Osteocyte (in vitro differentiated cells): ENCODE data around the gene NPB. TPM values are rescaled to one million over a fixed set of nuclear protein-coding genes. Genes with fewer than 3 reads are reported as not detected.

ENCODE experiments used
- DNase-seq: peaks from one replicate; pipeline ENCODE4 v3.0.0; 2021; ENCODE audit warnings: mixed read lengths; ENCODE audit not compliant: unreplicated experiment; ENCODE audit errors: extremely low spot score
- H3K27ac Mint-ChIP-seq: one replicate; pipeline ENCODE4 v1.8.0; 2021; ENCODE audit warnings: mild to moderate bottlenecking, mixed read lengths; ENCODE audit not compliant: unreplicated experiment
- H3K27me3 Mint-ChIP-seq: one replicate; pipeline ENCODE4 v1.8.0; 2021; ENCODE audit warnings: mixed read lengths; ENCODE audit not compliant: unreplicated experiment
- H3K36me3 Mint-ChIP-seq: one replicate; pipeline ENCODE4 v1.8.0; 2021; ENCODE audit warnings: mixed read lengths; ENCODE audit not compliant: unreplicated experiment
- H3K4me1 Mint-ChIP-seq: one replicate; pipeline ENCODE4 v1.8.0; 2021; ENCODE audit warnings: mixed read lengths; ENCODE audit not compliant: unreplicated experiment
- H3K4me3 Mint-ChIP-seq: one replicate; pipeline ENCODE4 v1.8.0; 2021; ENCODE audit warnings: mild to moderate bottlenecking, moderate library complexity, mixed read lengths; ENCODE audit not compliant: unreplicated experiment
- H3K9me3 Mint-ChIP-seq: one replicate; pipeline ENCODE4 v1.8.0; 2021; ENCODE audit warnings: mixed read lengths; ENCODE audit not compliant: unreplicated experiment
- total RNA-seq: library from RNA; stranded (reverse); gene quantifications from 2 replicates; pipeline ENCODE4 v1.2.1, GENCODE V29; 2021
- TF ChIP-seq, protein P1 (sequence below): fragments of 200-600 bp; sonication (generic); IDR thresholded peaks from 2 replicates; pipeline ENCODE4 v1.5.0; 2021; ENCODE audit warnings: antibody characterized with exemption, mild to moderate bottlenecking, moderate library complexity

NPB gene
- total RNA-seq, 1 donor from 2014 or later: 0.56 TPM

DNA sequence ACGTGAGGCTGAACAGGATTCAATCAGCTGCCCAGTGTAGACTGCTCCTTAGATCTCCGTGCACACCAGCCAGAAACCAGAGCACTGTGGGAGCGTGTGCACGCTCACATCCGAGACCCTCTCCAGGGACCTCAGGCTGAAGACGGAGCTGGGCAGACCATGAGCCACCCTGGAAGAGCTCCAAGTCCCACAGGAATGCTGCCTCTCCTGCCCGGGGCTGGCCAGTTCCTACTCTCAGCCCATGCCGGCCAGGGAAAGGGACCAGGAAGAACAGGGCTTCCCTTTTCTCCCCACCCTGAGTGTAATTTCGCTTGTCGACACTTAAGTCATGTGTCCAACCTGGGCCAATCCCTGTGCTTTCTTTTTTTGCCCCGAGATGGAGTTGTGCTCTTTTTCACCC is 17.5 kb upstream of the NPB start:
- H3K9me3 Mint-ChIP-seq: no peaks in the 10 kb centered on the region
- no peak for DNase-seq
- TF ChIP-seq, protein P1, sequence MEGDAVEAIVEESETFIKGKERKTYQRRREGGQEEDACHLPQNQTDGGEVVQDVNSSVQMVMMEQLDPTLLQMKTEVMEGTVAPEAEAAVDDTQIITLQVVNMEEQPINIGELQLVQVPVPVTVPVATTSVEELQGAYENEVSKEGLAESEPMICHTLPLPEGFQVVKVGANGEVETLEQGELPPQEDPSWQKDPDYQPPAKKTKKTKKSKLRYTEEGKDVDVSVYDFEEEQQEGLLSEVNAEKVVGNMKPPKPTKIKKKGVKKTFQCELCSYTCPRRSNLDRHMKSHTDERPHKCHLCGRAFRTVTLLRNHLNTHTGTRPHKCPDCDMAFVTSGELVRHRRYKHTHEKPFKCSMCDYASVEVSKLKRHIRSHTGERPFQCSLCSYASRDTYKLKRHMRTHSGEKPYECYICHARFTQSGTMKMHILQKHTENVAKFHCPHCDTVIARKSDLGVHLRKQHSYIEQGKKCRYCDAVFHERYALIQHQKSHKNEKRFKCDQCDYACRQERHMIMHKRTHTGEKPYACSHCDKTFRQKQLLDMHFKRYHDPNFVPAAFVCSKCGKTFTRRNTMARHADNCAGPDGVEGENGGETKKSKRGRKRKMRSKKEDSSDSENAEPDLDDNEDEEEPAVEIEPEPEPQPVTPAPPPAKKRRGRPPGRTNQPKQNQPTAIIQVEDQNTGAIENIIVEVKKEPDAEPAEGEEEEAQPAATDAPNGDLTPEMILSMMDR: no peak
- peaks cover 29% of the 10 kb centered on the region for H3K36me3 Mint-ChIP-seq
- H3K27me3 Mint-ChIP-seq: no peaks in the 10 kb centered on the region
- H3K4me3 Mint-ChIP-seq: no peak overlapping the region
- H3K27ac Mint-ChIP-seq: peak overlapping the region; percentile 19
- peaks cover 9% of the 10 kb centered on the region for H3K4me1 Mint-ChIP-seq

DNA sequence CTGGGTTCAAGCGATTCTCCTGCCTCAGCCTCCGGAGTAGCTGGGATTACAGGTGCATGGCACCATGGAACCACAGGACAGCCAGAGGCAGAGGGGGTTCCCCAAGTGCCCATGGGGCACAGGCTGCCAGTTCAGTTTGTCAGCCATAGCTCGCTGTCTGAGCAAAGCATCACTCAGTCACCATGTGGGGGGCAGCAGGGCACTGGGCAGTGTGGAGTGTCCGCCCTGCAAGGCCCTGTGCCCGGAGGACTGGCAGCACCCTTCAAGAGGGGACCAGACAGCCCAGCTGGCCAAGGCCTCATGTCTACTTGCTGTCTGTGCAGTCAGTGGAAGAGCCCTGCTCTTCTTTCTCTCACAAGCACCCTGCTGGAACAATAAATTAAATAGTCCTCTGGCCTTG is 17.1 kb upstream of the NPB start:
- Mint-ChIP-seq H3K4me1 (peaks cover 11% of the 10 kb centered on the region), H3K27ac (peak overlapping the region; percentile 19), H3K4me3 (no peak overlapping the region), H3K27me3 (no peaks in the 10 kb centered on the region), H3K9me3 (no peaks in the 10 kb centered on the region), H3K36me3 (peaks cover 26% of the 10 kb centered on the region)
- DNase-seq: no peak
- TF ChIP-seq, protein P1: no peak

DNA sequence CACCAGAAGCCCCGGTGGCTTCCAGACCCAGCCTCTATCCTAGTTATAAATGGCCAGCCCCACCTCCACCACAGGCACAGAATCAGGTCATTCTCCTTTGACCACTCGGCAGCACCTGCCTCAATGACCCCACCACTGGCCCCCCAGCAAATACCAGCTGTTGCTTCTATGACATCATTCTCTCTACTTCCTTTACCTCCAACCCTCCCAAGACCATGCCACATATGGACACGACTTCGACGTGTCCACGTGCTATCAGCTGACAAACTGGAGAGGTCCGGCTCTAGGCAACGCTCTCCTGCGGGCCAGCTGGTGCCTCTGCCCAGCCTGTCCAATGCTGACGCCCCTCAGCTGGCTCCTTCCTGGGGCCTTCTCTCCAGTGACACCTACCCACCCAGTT is 16.6 kb upstream of the NPB start:
- Mint-ChIP-seq H3K4me1 (peaks cover 16% of the 10 kb centered on the region), H3K36me3 (peaks cover 26% of the 10 kb centered on the region), H3K27ac (peak overlapping the region; percentile 66), H3K27me3 (no peaks in the 10 kb centered on the region), H3K9me3 (no peaks in the 10 kb centered on the region), H3K4me3 (no peak overlapping the region)
- TF ChIP-seq, protein P1: no peak
- no peak for DNase-seq

DNA sequence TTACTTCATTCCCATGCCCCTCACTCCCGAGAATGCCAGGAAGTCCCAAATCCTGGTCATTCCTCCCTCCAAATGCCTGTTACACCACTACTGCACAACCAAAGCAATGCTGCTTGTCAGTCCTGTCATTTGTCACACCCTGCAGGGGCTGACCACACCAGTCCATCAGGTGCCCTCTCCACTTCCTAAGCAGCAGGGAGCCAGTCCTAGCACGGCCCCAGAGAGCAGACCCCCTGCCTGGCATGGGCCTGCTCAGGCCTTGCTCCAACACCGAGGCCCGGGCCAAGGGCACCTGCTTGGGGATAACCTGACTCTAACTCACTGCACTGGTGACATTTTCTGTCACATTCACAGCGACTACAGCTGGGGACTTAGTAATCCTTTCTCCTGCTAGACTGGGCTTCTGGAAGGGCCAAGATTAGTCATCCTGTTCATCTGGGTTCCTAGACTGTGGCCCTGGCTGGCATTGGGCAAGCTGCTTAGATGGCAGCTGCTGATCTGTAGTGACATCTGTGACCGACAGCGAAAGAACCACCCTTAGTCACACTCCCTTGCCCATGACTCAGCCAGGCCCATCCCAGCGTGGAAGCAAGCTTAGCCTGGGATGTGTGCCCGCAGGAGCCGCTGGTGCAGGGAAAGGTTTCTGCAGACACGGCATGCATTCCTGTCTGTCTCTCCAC is 16.0 kb upstream of the NPB start:
- Mint-ChIP-seq H3K27ac (peak overlapping the region; percentile 66), H3K27me3 (no peaks in the 10 kb centered on the region), H3K9me3 (no peaks in the 10 kb centered on the region), H3K36me3 (peaks cover 26% of the 10 kb centered on the region), H3K4me3 (no peak overlapping the region), H3K4me1 (peaks cover 20% of the 10 kb centered on the region)
- TF ChIP-seq, protein P1: no peak
- DNase-seq: no peak

DNA sequence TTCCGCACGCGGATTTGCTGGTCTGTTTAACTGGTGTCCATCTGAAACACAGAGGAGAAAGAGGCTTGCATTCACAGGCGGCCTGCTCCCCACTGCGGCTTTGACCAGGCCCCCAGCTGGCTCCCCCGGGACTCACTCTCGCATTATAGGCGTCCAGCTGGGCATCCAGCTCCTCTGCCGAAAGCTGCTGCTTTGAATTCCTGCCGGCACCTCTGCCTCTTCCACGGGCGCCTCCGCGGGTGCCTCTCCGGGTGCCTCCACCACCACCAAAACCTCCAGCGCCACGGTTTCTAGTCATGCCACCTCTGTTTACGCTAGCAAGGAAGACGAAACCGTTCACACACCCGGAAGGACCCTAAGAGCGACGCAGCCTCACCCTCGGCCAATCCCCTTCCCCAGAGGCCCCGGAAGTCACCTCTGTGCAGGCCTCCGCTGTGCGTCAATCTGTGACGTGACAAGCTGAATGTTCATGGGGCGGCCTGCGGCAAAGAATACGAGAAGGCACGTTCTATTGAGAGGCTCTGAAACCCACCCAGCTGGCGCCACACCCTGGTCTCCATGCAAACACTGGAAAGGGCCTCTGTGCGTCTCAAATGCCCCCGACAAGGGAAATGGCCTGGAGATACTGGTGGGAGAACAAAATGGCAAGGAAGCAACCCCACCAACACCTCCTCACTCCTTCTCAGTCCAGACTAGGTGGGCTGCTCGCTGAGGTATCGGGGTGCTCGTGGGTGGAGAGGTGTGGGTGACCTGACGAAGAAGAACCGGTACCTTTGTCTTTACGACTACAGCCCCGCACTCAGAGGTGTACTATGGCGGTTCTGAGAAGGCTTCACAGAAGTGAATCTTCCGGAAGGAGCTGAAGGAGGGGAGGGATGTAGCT is 13.7 kb upstream of the NPB start:
- Mint-ChIP-seq H3K9me3 (no peaks in the 10 kb centered on the region), H3K27me3 (no peaks in the 10 kb centered on the region), H3K27ac (no peak overlapping the region), H3K4me1 (peaks cover 25% of the 10 kb centered on the region), H3K4me3 (peak overlapping the region; percentile 45), H3K36me3 (peaks cover 23% of the 10 kb centered on the region)
- TF ChIP-seq, protein P1: no peak
- no peak for DNase-seq
